Astrocyte of the cerebellum (primary cell): ENCODE results near the gene FRAS1.

ENCODE experiments used
- DNase-seq: peaks from one replicate; pipeline ENCODE4 v3.0.0-alpha.2; 2011; ENCODE audit warnings: low read depth
- H3K4me3 ChIP-seq: 2 replicates; pipeline ENCODE4 v1.5.1; 2011; ENCODE audit warnings: mild to moderate bottlenecking, low read depth, low read length, moderate library complexity
- CTCF ChIP-seq: IDR thresholded peaks from 2 replicates; pipeline ENCODE4 v1.5.1; 2012; ENCODE audit warnings: low read length, low read depth, moderate library complexity, mild to moderate bottlenecking; ENCODE audit errors: missing control alignments
- in situ Hi-C: cut with HindIII; loops from 2 replicates; pipeline ENCODE4 v1.10.0; 2017; ENCODE audit warnings: low sequenced_read_pairs

Gene FRAS1

GRCh38 chr4:78222575-78223186 is 165.6 kb downstream of the FRAS1 start:
- in situ Hi-C loops = no loop called here
- no peak overlapping the region for H3K4me3 ChIP-seq
- no peak for TF ChIP-seq CTCF
- DNase-seq = no peak

GRCh38 chr4:78225236-78225635 is 168.1 kb downstream of the FRAS1 start:
- in situ Hi-C loops = no loop called here
- DNase-seq = no peak

GRCh38 chr4:78226279-78226678 is 169.2 kb downstream of the FRAS1 start:
- TF ChIP-seq CTCF = no peak
- no peak for DNase-seq
- no peak overlapping the region for H3K4me3 ChIP-seq
- in situ Hi-C loops = no loop called here

More at GRCh38 chr4:78225236-78225635, 168.1 kb downstream of the FRAS1 start:
- no peak overlapping the region for H3K4me3 ChIP-seq
- TF ChIP-seq CTCF = no peak

GRCh38 chr4:78227411-78228057 is 170.4 kb downstream of the FRAS1 start:
- no peak overlapping the region for H3K4me3 ChIP-seq
- no peak for TF ChIP-seq CTCF
- no peak for DNase-seq
- in situ Hi-C loops = no loop called here

- TF ChIP-seq CTCF = no peak
- DNase-seq = no peak
- no peak overlapping the region for H3K4me3 ChIP-seq
- in situ Hi-C loops = no loop called here
These were observed 178.7 kb downstream of the FRAS1 start for GRCh38 chr4:78235800-78236199.

GRCh38 chr4:78237360-78237759 is 180.2 kb downstream of the FRAS1 start:
- no peak for DNase-seq
- no peak overlapping the region for H3K4me3 ChIP-seq
- in situ Hi-C loops = no loop called here
- no peak for TF ChIP-seq CTCF
